Stomach (tissue), 4 donors: ENCODE measurements around the gene PLPPR1.

Experiments
- EP300 ChIP-seq: sonication (generic); formaldehyde crosslinking; IDR thresholded peaks from one replicate; pipeline ENCODE4 v1.6.1; 2017; ENCODE audit warnings: antibody characterized with exemption
- POLR2AphosphoS5 ChIP-seq, 3 donors: sonication (generic); formaldehyde crosslinking; IDR thresholded peaks; one replicate each; pipeline ENCODE4 v1.6.1; 2016; ENCODE audit warnings: antibody characterized with exemption in 3 of 3
- TF ChIP-seq, protein P1 (sequence below), 7 experiments: fragments of 450-650 bp in 4 of 7; fragments of 200-600 bp in 3 of 7; sonication (generic) in 3 of 7; IDR thresholded peaks; one replicate each; pipeline ENCODE4 v1.5.1; 2016 to 2019; ENCODE audit warnings: antibody characterized with exemption in 7 of 7, control low read depth in 2 of 7, mild to moderate bottlenecking in 1 of 7

DNA sequence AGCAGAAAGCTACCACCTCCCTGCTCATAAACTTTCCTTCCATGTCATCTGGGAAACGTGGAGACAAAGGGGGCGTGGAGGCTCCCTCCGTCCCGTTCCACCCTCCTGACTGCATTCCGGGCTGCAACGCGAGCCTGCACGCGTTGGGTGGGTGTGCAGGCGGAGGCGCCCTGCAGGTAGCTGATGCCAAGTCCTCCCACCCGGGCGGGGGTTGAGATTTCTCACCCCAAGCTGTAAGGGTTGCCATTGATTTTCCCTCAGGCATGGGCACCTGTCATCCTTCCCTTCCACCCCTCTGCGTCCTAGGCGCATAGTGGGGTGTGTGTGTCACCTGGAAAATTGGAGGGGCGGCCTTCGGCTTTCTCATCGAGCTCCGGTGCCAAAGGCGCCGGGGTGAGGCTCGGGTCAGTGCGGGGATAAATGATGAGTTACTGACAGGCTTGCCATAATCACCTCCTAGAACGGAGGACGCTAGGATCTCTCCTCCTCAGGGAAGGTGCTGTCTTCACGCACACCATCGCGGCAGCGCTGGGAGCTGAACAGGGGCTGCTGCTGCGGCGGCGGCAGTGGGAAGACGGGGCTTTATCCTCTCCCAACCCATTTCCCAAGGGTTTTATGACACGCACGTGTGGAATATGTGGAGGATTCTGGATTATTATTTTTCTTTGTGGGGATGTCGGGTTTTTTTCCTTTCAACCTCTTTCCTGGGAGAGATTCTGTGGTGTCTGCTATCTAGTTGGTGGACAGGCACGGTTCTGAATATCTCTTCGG lies 973 bp downstream of the PLPPR1 start:
- TF ChIP-seq, protein P1, sequence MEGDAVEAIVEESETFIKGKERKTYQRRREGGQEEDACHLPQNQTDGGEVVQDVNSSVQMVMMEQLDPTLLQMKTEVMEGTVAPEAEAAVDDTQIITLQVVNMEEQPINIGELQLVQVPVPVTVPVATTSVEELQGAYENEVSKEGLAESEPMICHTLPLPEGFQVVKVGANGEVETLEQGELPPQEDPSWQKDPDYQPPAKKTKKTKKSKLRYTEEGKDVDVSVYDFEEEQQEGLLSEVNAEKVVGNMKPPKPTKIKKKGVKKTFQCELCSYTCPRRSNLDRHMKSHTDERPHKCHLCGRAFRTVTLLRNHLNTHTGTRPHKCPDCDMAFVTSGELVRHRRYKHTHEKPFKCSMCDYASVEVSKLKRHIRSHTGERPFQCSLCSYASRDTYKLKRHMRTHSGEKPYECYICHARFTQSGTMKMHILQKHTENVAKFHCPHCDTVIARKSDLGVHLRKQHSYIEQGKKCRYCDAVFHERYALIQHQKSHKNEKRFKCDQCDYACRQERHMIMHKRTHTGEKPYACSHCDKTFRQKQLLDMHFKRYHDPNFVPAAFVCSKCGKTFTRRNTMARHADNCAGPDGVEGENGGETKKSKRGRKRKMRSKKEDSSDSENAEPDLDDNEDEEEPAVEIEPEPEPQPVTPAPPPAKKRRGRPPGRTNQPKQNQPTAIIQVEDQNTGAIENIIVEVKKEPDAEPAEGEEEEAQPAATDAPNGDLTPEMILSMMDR (IDR thresholded peaks at IDR 0.05), result no peak
- TF ChIP-seq EP300 (no peak), POLR2AphosphoS5 (IDR thresholded peaks at IDR 0.05) (no peak)
